Activated CD4-positive, alpha-beta T cell treated with anti-CD3 and anti-CD28 coated beads for 24 hours (primary cell): ENCODE results near the gene AMPD2.
"Not testable (repeated sequence)": the region's sequence is repeated elsewhere in the genome, so short reads cannot be mapped to it uniquely, and the experiment has no call there.

Source experiments
- DNase-seq, 2 donors: peaks; one replicate each; pipeline ENCODE4 v3.0.0-alpha.2; 2020; ENCODE audit warnings: low read depth in 2 of 2

AMPD2 gene

DNA sequence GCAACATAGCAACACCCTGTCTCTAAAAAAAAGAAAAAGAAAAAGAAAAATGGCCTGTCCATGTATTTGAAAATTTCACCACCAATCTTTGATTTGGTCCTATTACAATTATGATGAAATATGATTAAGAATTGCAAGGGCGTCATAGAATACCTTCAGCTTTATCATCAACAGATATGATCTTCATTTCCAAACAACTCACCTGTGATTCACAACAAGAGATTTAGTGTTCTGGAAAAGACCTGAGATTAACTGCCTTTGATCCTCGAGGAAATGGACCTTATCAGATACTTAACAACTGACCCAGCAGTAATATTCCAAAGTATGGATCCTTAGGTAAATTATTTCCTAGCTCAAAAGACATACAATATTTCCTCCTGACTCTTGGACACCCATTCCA lies 32.8 kb downstream of the AMPD2 start:
- no peak for DNase-seq

DNA sequence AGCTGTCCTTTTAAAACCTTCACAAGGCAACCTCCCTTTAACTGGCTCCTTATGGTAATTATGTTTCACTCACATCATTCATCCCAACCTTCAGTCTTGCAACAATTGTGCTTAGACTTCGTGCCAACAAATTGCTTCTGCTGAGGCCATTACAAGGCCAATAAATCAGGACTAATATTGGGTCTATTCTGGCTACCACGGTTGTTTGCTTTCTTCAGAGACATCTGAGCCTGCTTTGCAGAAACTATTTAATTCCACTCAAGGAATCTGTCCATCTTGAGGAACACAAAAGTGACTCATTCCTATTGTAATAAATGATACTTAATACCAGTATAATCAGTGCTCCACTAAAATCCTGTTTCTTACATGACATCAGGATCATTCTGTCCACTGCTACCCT lies 33.7 kb downstream of the AMPD2 start:
- no peak for DNase-seq

- DNase-seq, result no peak
Measured at GRCh38 chr1:109654519-109654918, 34.9 kb downstream of the AMPD2 start.

DNA sequence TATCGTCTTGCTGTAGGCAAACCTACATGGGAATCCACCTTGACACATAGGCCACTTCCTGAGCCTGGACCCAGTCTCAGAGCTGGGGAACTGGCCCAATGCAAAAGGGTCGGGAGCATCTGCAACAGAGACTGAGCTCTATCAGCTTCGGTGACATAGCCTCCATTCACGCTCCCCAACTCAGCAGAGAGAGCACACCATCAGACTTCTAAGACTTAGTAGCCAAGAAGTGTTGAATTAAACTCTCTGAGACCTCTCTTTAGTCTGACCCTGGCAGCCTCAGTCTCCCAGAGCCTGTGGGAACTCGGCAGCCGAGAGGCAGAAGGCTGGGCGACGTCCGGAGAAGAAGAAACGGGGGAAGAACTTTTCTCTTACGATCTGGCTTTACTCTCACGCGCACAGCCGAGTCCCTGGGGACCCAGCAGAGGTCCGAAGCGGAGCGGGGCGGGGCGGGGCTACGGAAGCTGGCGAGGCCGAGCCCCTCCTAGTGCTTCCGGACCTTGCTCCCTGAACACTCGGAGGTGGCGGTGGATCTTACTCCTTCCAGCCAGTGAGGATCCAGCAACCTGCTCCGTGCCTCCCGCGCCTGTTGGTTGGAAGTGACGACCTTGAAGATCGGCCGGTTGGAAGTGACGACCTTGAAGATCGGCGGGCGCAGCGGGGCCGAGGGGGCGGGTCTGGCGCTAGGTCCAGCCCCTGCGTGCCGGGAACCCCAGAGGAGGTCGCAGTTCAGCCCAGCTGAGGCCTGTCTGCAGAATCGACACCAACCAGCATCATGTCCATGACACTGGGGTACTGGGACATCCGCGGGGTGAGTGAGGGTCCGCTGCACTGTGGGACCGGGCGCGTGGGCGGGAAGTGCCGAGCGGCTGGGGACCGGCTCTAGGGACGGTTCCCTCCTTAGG lies 36.2 kb downstream of the AMPD2 start, which contains the start of gene GSTM4:
Gene GSTM4, plus strand, starts transcription at position 485 of the 905 bp plus-strand sequence. Its CDS starts 291 bp downstream, at position 776.
- DNase-seq, result peak; percentile 62 to 74

GRCh38 chr1:109657395-109657794 lies 37.8 kb downstream of the AMPD2 start:
- no peak for DNase-seq

DNA sequence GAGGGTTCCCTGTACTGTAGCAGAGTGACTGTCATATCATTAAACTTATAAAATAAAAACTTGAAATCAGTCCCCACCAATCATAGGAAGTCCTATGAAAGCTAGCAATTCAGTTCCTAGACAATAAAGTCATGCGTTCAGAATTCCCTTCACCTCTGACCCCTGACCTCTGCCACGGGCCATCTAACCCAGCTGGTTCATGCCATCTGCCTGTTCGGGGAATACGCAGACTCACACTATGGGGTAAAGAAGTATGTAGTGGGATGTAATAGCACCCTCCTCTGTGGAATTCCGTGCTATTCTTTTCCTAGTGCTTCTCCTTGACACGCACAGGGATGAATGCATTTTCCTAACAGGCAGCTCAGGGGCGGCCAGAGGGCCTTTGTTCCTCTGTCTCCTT lies 38.3 kb downstream of the AMPD2 start:
- no peak for DNase-seq

GRCh38 chr1:109658533-109659042 lies 39.0 kb downstream of the AMPD2 start:
- DNase-seq, result no peak

DNA sequence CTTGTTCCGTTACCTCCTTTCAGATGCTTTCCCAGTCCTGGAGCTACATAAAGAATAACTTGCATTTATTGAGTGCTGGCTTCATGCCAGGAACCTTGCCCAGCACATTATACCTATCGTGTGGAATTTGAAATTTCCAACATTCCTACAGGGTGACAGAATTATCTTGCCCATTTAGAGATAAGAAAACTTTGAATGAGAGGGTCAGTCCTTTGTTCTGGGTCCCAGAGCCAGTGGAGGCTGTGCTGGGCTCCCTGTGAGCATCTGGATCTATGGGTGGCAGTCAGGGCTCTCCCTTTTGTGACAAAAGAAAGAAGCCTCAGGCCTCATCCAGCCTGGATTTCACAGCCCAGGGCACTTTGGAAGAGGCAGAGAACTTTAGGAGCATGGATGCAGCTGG lies 39.5 kb downstream of the AMPD2 start:
- no peak for DNase-seq

GRCh38 chr1:109659997-109660690 lies 40.5 kb downstream of the AMPD2 start:
- DNase-seq, result no peak

DNA sequence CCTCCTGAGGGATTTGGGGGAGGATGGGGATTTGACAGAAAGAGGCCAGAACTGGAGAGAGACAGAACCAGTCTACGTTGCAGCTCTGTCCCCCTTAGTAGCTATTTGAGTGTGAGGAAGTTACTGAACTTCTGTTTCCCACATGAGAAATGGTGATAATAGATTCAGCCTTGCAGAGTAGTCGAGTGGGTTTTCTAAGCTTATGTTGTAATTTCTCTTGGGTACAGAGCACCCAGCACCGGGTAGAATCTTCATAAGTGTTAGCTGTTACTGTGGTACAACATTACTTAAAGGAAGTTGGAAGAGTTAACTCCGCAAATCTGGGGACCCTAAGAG lies 41.0 kb downstream of the AMPD2 start:
- not testable (repeated sequence) for DNase-seq

- no peak for DNase-seq
Measured at GRCh38 chr1:109661391-109661790, 41.8 kb downstream of the AMPD2 start.

DNA sequence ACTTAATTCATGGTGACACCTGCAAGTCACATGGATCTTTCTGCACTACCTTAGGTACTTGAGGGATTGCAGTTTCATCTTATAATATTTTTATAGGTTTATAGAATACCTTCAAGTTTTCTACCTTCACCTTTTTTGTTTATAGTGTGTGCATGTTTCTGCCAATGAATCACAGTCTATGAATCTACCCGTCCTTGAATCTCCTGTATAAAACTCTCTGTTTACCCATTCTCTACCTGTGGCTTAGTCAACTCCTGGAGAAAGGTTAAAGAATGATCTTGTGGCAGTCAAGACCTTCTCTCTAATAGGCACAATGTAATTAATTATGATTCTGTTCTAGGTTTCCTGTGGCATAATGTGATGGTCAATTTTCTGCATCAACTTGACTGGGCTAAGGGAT lies 45.0 kb downstream of the AMPD2 start:
- DNase-seq, result no peak

DNA sequence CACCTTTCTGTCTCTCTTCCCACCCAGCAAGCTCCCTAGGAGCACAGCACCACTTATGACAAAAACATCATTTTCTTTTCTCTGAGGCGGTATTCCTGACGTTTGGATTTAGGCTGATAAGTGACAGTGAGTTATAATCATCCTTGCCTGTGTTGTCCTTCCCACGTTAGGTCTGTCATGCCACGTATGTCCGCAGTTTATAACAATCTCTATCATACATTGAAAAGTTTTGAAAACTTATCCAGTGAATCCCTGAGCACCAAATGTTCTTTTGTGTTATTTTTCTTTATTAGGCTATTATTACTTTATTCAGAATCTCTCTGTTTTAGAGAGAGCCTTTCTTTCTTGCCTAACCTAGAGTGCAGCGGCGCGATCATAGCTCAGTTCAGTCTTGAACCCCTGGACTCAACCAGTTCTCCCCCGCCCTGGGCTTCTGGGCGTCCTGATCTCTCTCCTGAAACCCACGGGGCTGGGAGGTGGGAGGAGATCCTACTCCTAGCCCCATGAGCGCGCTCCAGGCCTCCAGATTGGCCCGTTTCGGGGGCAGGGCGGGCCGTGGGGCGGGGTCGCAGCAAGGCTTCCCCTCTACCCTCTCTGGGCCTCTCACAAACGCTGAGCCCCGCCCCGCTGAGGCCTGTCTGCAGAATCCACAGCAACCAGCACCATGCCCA lies 48.0 kb downstream of the AMPD2 start, which contains the start of gene GSTM2:
Gene GSTM2, plus strand, starts transcription at position 606 of the 671 bp plus-strand sequence. Its CDS starts 59 bp downstream, at position 665.
- peak; percentile 76 to 80 for DNase-seq

DNA sequence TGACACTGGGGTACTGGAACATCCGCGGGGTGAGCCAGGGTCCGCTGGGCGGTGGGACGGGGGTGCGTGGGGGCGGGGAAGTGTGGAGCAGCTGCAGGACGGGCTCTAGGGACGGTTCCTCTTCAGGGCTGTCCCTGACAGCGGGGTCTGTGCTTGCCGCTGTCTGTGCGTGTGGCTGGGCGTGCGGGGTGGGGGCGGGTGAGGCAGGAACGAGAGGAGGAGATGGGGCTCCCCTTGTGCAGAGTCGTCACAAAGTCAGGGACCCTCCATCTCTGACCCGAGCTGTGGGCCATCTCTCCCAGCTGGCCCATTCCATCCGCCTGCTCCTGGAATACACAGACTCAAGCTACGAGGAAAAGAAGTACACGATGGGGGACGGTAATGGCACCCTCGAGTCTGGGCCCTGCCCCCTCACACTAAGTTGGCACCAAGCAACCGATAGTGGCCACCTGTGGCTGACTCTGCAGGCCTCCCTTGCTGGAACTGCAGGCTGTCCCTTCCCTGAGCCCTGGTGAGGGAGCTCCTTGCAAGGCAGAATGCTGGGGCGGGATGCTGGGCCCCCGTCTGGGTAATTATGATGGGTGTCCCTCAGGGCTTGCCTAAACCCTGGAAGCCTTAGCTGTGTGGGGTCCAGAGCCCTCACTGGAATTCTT lies 48.6 kb downstream of the AMPD2 start:
- DNase-seq, result no peak

DNA sequence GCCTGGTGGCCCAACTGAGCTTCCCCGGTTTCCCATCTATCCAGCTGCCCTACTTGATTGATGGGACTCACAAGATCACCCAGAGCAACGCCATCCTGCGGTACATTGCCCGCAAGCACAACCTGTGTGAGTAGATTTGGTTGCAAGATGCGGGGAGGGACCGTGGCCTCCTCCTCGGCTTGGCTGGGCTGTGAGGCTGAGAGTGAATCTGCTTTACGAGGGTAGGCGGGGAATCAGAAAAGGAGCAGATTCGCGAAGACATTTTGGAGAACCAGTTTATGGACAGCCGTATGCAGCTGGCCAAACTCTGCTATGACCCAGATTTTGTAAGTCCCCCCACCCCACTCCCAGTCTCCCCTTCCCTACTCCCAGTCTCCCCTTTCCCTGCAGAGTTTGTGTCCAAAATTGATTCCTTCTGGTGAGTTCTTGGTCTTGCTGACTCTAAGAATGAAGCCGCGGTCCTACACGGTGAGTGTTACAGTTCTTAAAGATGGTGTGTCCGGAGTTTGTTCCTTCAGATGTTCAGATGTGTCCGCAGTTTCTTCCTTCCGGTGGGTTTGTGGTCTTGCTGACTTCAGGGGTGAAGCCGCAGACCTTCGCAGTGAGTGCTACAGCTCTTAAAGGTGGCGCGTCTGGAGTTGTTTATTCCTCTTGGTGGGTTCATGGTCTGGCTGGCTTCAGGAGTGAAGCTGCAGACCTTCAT lies 49.8 kb downstream of the AMPD2 start:
- no peak for DNase-seq

DNA sequence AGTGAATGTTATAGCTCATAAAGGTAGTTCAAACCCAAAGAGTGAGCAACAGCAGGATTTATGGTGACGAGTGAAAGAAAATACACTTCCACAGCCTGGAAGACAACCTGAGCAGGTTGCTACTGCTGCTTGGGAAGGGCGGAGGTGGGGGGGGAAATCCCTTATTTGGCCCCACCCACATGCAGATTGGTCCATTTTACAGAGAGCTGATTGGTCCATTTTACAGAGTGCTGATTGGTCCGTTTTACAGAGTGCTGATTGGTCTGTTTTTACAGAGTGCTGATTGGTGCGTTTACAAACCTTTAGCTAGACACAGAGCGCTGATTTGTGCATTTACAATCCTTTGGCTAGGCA lies 50.3 kb downstream of the AMPD2 start:
- DNase-seq, result not testable (repeated sequence)

DNA sequence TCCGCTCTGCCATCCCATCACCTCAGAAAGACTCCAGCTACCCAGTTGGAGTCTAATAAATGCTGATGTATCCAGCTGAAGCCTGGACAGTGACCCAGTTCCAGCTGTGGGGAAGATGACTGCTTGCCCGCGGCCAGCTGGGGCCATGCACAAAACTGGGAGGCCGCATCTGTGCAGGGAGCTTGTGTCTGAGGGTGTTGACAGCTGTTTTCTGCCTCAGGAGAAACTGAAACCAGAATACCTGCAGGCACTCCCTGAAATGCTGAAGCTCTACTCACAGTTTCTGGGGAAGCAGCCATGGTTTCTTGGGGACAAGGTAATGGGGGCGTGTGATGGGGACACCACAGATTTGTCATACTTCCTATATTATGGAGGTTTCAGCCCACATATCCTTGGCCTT lies 51.4 kb downstream of the AMPD2 start:
- DNase-seq, result no peak

- DNase-seq, result not testable (repeated sequence)
Measured at GRCh38 chr1:109673861-109674260, 54.2 kb downstream of the AMPD2 start.

DNA sequence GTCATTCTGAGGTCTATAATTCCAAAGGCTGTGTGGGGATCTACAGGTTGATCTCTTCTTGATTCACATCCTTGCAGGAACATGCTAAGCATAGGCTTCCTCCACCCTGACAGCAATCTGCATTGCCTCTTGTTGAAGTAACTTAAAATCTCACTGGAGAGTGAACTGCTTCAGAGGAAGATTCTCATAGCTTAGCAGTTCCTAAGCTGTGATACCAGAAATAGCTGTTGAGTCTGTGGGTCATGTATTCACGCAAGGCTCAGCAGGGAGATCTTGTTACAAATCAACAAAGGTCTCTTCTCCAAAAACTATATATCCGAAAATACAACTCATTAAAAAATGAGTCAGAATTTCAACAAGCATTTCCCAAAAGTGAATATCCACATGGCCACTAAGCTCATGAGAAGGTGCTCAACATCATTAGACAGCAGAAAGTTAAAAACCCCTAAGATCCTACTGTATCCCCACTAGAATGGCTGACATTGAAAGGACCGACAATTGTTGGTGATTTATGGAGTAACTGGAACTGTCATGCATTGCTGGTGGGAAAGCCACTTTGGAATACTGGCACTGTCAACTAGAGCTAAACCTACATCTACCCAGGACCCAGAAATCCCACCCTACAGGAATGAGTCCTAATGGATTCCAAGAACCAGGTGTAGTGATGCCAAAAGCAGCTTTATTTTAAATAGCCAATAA lies 57.2 kb downstream of the AMPD2 start:
- DNase-seq, result not testable (repeated sequence)

DNA sequence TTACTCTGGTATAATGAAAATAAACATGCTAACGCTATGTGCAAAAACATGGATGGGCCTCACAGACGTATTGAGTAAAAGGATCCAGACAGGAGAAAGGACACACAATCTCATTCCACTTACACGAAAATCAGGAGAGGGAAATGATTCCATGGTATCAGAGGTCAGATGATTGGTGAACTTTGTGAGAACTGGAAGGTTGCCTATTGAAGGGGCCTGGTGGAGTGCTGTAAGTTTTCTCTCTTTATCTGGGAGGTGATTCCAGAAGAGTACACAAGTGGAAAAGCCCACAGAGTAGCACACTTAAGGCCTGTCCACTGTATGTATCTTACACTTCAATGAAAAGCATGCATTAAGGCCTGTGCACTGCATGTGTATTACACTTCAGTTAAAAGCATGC lies 57.8 kb downstream of the AMPD2 start:
- DNase-seq, result no peak
